NCI-H345 treated with DMSO at 0.1 percent for 48 hours (cell line): ENCODE data around the gene ZFYVE19.
A peak's percentile ranks its signal among the peaks of the same experiment; 100 is the strongest.
"Not testable (repeated sequence)": the region's sequence is repeated elsewhere in the genome, so short reads cannot be mapped to it uniquely, and the experiment has no call there.

Experiments used
- DNase-seq: peaks from one replicate; lab custom pipeline; 2025; ENCODE audit not compliant: unreplicated experiment; lab: John Stamatoyannopoulos, UW

ZFYVE19 gene

GRCh38 chr15:40845511-40846284 lies 38.8 kb downstream of the ZFYVE19 start:
- DNase-seq = no peak

- DNase-seq = no peak
These were observed 39.9 kb downstream of the ZFYVE19 start for GRCh38 chr15:40846841-40847222.

- DNase-seq = no peak
These were observed 40.5 kb downstream of the ZFYVE19 start for GRCh38 chr15:40847223-40847961.

- DNase-seq = no peak
These were observed 43.8 kb downstream of the ZFYVE19 start for GRCh38 chr15:40850576-40851112.

GRCh38 chr15:40852529-40852928 lies 45.6 kb downstream of the ZFYVE19 start:
- no peak for DNase-seq

- no peak for DNase-seq
These were observed 46.5 kb downstream of the ZFYVE19 start for GRCh38 chr15:40853241-40853890.

GRCh38 chr15:40854161-40854560 lies 47.3 kb downstream of the ZFYVE19 start:
- DNase-seq = no peak

- no peak for DNase-seq
These were observed 48.9 kb downstream of the ZFYVE19 start for GRCh38 chr15:40855706-40856234.

- DNase-seq = no peak
These were observed 49.9 kb downstream of the ZFYVE19 start for GRCh38 chr15:40856746-40857145.

- no peak for DNase-seq
These were observed 50.9 kb downstream of the ZFYVE19 start for GRCh38 chr15:40857601-40858341.

GRCh38 chr15:40858706-40859105 lies 51.8 kb downstream of the ZFYVE19 start:
- DNase-seq = no peak

GRCh38 chr15:40859206-40859851 lies 52.4 kb downstream of the ZFYVE19 start:
- peak; percentile 35 for DNase-seq

- not testable (repeated sequence) for DNase-seq
These were observed 54.3 kb downstream of the ZFYVE19 start for GRCh38 chr15:40861147-40861546.

GRCh38 chr15:40863660-40864270 lies 56.9 kb downstream of the ZFYVE19 start:
- no peak for DNase-seq
